Measurements from ENCODE around the gene MRPL4. TPM values are rescaled to one million over a fixed set of nuclear protein-coding genes. Genes with fewer than 3 reads are reported as not detected.

MRPL4 gene
- total and polyA plus RNA-seq, 2 experiments from 2014 or later: 40.1 to 51.4 TPM

DNA sequence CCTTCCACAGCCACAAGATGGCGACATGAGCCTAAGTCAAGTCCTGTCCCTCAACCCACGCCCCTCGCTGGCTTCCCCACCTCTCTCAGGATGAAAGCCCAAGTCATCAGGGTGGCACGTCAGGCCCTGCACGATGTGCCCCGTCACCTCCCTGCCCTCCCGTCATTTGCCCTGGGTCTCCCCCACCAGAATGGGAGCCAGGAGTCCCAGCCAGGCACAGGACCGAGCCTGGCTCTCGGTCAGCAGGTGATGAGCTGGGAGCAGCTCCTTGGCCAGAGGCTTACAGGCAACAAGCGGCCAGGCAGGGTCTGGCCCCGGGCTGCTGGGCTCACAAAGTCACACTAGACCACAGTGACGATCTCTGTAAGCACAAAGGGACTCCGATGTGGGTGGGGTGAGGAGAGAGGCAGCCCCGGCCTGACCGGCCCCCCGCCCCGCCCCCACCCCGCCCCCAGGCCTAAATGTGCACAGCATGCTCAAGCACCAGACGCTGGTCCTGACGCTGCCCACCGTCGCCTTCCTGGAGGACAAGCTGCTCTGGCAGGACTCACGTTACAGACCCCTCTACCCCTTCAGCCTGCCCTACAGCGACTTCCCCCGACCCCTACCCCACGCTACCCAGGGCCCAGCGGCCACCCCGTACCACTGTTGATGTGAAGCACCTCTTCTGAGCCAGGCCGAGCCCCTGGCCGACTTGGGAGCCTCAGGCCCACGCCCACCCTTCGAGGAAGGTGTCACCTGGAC is 7.3 kb downstream of the MRPL4 start:
- H3K4me3 ChIP-seq: no peak overlapping the region
- H3K79me2 ChIP-seq: no peaks in the 10 kb centered on the region
- TF ChIP-seq, protein P1, sequence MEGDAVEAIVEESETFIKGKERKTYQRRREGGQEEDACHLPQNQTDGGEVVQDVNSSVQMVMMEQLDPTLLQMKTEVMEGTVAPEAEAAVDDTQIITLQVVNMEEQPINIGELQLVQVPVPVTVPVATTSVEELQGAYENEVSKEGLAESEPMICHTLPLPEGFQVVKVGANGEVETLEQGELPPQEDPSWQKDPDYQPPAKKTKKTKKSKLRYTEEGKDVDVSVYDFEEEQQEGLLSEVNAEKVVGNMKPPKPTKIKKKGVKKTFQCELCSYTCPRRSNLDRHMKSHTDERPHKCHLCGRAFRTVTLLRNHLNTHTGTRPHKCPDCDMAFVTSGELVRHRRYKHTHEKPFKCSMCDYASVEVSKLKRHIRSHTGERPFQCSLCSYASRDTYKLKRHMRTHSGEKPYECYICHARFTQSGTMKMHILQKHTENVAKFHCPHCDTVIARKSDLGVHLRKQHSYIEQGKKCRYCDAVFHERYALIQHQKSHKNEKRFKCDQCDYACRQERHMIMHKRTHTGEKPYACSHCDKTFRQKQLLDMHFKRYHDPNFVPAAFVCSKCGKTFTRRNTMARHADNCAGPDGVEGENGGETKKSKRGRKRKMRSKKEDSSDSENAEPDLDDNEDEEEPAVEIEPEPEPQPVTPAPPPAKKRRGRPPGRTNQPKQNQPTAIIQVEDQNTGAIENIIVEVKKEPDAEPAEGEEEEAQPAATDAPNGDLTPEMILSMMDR (IDR thresholded peaks at IDR 0.05; ENCODE audit: poor library complexity): peak; percentile 78
- TF ChIP-seq EZH2phosphoT487 (IDR thresholded peaks at IDR 0.05; ENCODE audit: low read depth, severe bottlenecking, unreplicated experiment): no peak
- no peak overlapping the region for H2AFZ ChIP-seq
- peak overlapping the region; percentile 83 for H3K27ac ChIP-seq
- no peaks in the 10 kb centered on the region for H3K9me3 ChIP-seq (ENCODE audit: low read depth)
- no peaks in the 10 kb centered on the region for H3K9me2 ChIP-seq (replicated peaks; ENCODE audit: insufficient read depth)
- no peaks in the 10 kb centered on the region for H4K20me1 ChIP-seq (ENCODE audit: insufficient read depth, poor library complexity, severe bottlenecking)
- WGBS (ENCODE audit: low lambda C conversion rate, missing lambda C conversion rate): 65% methylated on average over 22 of the region's 32 CpGs
- no peaks in the 10 kb centered on the region for H3K27me3 ChIP-seq
- no peak overlapping the region for H3K4me2 ChIP-seq
- no peaks in the 10 kb centered on the region for H3K4me1 ChIP-seq (ENCODE audit: insufficient read depth)
- DNase-seq (ENCODE audit: low spot score): peak; percentile 95
- no peaks in the 10 kb centered on the region for H3K36me3 ChIP-seq (replicated peaks; ENCODE audit: insufficient read depth, low read depth)

DNA sequence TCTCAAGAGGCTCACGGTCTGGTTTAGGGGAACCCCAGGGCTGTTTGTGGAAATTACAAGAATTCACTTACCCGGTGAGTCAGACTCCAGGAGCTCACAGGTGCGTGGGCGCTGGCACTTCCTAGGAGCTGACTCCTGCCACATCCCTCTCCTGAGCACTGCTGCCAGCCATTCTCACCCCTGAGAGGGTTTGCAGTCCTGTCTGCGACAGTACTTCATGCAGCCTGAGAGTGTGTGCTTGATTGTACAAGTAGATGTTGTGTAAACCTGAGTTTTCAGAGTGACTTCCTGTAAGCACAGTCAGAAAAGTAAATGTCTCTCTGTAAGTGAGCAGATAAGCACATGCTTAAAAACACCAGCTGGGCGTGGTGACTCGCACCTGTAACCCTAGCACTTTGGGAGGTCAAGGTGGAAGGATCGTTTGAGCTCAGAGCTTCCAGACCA is 8.1 kb downstream of the MRPL4 start:
- no peak for TF ChIP-seq EZH2 (IDR thresholded peaks at IDR 0.05; ENCODE audit: borderline replicate concordance)
- TF ChIP-seq EZH2phosphoT487 (IDR thresholded peaks at IDR 0.05; ENCODE audit: low read depth, severe bottlenecking, unreplicated experiment): no peak
- TF ChIP-seq, protein P1 (IDR thresholded peaks at IDR 0.05; ENCODE audit: poor library complexity): no peak
- WGBS (ENCODE audit: low lambda C conversion rate, missing lambda C conversion rate): 83% methylated on average over 8 of the region's 8 CpGs
- Histone ChIP-seq H3K4me3 (no peak overlapping the region), H3K36me3 (replicated peaks; ENCODE audit: insufficient read depth, low read depth) (no peaks in the 10 kb centered on the region), H3K79me2 (no peaks in the 10 kb centered on the region), H3K27ac (peak overlapping the region; percentile 83), H3K27me3 (no peaks in the 10 kb centered on the region), H3K4me1 (ENCODE audit: insufficient read depth) (no peaks in the 10 kb centered on the region), H3K4me2 (no peak overlapping the region), H4K20me1 (ENCODE audit: insufficient read depth, poor library complexity, severe bottlenecking) (no peaks in the 10 kb centered on the region), H2AFZ (no peak overlapping the region), H3K9me3 (ENCODE audit: low read depth) (no peaks in the 10 kb centered on the region), H3K9me2 (replicated peaks; ENCODE audit: insufficient read depth) (no peaks in the 10 kb centered on the region)
- DNase-seq (ENCODE audit: low spot score): peak; percentile 56

DNA sequence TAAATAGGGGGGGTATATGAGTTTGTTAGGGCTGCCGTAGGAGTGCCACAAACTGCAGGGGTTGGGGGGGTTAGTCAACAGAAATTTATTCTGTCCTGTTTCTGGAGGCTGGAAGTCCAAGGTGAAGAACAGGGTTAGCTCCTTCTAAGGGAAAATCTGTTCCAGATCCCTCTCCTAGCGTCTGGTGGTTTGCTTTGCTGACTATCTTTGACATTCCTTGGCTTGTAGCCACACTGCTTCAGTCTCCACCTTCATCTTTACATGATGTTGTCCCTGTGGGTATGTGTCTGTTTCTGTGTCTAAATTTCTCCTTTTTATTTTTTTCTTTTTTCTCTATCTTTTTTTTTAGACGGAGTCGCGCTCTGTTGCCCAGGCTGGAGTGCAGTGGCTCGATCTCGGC is 10.8 kb downstream of the MRPL4 start:
- Histone ChIP-seq H3K4me1 (ENCODE audit: insufficient read depth) (no peaks in the 10 kb centered on the region), H2AFZ (no peak overlapping the region), H4K20me1 (ENCODE audit: insufficient read depth, poor library complexity, severe bottlenecking) (no peaks in the 10 kb centered on the region), H3K4me3 (no peak overlapping the region), H3K4me2 (no peak overlapping the region), H3K27me3 (no peaks in the 10 kb centered on the region), H3K9me3 (ENCODE audit: low read depth) (no peaks in the 10 kb centered on the region), H3K27ac (no peak overlapping the region), H3K9me2 (replicated peaks; ENCODE audit: insufficient read depth) (no peaks in the 10 kb centered on the region), H3K79me2 (no peaks in the 10 kb centered on the region), H3K36me3 (replicated peaks; ENCODE audit: insufficient read depth, low read depth) (no peaks in the 10 kb centered on the region)
- no peak for DNase-seq (ENCODE audit: low spot score)
- 84% methylated on average over 7 of the region's 7 CpGs for WGBS (ENCODE audit: low lambda C conversion rate, missing lambda C conversion rate)
- TF ChIP-seq, protein P1 (IDR thresholded peaks at IDR 0.05; ENCODE audit: poor library complexity): no peak
- TF ChIP-seq EZH2phosphoT487 (IDR thresholded peaks at IDR 0.05; ENCODE audit: low read depth, severe bottlenecking, unreplicated experiment) (no peak), EZH2 (IDR thresholded peaks at IDR 0.05; ENCODE audit: borderline replicate concordance) (no peak)

All from hepatocyte (in vitro differentiated cells).